GM13977 (cell line): ENCODE measurements around the gene CCDC149.

Source experiments
- DNase-seq: peaks from one replicate; pipeline ENCODE4 v3.0.0; 2012; ENCODE audit warnings: low spot score
- CTCF ChIP-seq: IDR thresholded peaks from 2 replicates; pipeline ENCODE4 v1.5.1; 2012; ENCODE audit warnings: mild to moderate bottlenecking, control low read depth; ENCODE audit not compliant: insufficient read depth; ENCODE audit errors: extremely low read depth, missing control alignments
- in situ Hi-C: fragments of 300-500 bp; cut with MboI; formaldehyde crosslinking; loops from one replicate; pipeline ENCODE4 v1.12.0; 2022; ENCODE audit warnings: low sequenced_read_pairs, low pct_unique_long_range_greater_than_20kb, mixed read lengths, inconsistent platforms; ENCODE audit not compliant: unreplicated experiment

CCDC149 gene

GRCh38 chr4:24799196-24799543 lies 113.7 kb downstream of the CCDC149 start:
- TF ChIP-seq CTCF = no peak
- DNase-seq = no peak
- in situ Hi-C loops = no loop called here

GRCh38 chr4:24798036-24798610 lies 114.7 kb downstream of the CCDC149 start:
- in situ Hi-C loops = no loop called here
- DNase-seq = no peak
- no peak for TF ChIP-seq CTCF

- no peak for TF ChIP-seq CTCF
Measured at GRCh38 chr4:24796620-24797019, 116.2 kb downstream of the CCDC149 start.

GRCh38 chr4:24795666-24796381 lies 117.0 kb downstream of the CCDC149 start:
- in situ Hi-C loops = no loop called here
- TF ChIP-seq CTCF = no peak
- DNase-seq = no peak

More at GRCh38 chr4:24796620-24797019, 116.2 kb downstream of the CCDC149 start:
- no peak for DNase-seq
- in situ Hi-C loops = no loop called here

- no peak for TF ChIP-seq CTCF
- in situ Hi-C loops = no loop called here
- DNase-seq = no peak
Measured at GRCh38 chr4:24794916-24795665, 117.8 kb downstream of the CCDC149 start, which contains the start of gene SOD3. Gene SOD3 (plus strand): TSS chr4:24795573. CDS start chr4:24799522, 3,949 bp downstream.

GRCh38 chr4:24794480-24794879 lies 118.4 kb downstream of the CCDC149 start:
- in situ Hi-C loops = no loop called here
- no peak for TF ChIP-seq CTCF
- no peak for DNase-seq
